K562 (cell line): ENCODE data around the gene RIPPLY3. TPM values are rescaled to one million over a fixed set of nuclear protein-coding genes. Genes with fewer than 3 reads are reported as not detected.

Source experiments
- ATAC-seq: fragments of 200-7000 bp; cut with Tn5 transposase; 3 replicates; pipeline ENCODE4 v1.9.1; 2020; ENCODE audit warnings: moderate library complexity
- BruUV-seq: library from RNA; stranded (reverse); fragments of 400-500 nt; replicated peaks from 2 replicates; lab custom pipeline; 2021; lab: Mats Ljungman, UMichigan
- CTCF ChIA-PET: fragments of 300-600 bp; formaldehyde crosslinking; extraction: SDS; loops from one replicate; lab custom pipeline; 2021; ENCODE audit warnings: low intra/inter-chr PET ratio; lab: Yijun Ruan, JAX
- POLR2A ChIA-PET: fragments of 300-600, 350-650 bp; sonication (Branson Sonifier 250); formaldehyde crosslinking; extraction: SDS; loops from one replicate; lab custom pipeline; 2021; ENCODE audit warnings: antibody characterized with exemption, inconsistent platforms; lab: Yijun Ruan, JAX
- DNase-seq, 4 experiments: peaks; one replicate each; pipeline versions ENCODE4 v3.0.0 to v3.0.0-alpha.2; 2011 to 2018; ENCODE audit warnings: low spot score in 3 of 4, mixed read lengths in 3 of 4; ENCODE audit errors: extremely low read depth in 1 of 4
- FAIRE-seq: peaks from 2 replicates; lab custom pipeline; 2011; peaks lifted over from hg19 to GRCh38; lab: Jason Lieb, UNC
- H2AFZ ChIP-seq: 2 replicates; pipeline ENCODE4 v1.6.0; 2011; ENCODE audit warnings: low read depth, low read length, control low read depth, inconsistent platforms
- H3K27ac ChIP-seq: fragments of 200-600 bp; 3 replicates; pipeline ENCODE4 v1.8.0; 2011; ENCODE audit warnings: low read depth, mild to moderate bottlenecking, control low read depth, inconsistent platforms, low read length, moderate library complexity, mixed read lengths; ENCODE audit errors: extremely low read depth
- H3K27me3 ChIP-seq, 2 experiments: fragments of 300-600 bp in 1 of 2; 2 replicates in 1 of 2; 3 replicates in 1 of 2; pipeline versions ENCODE4 v1.6.0 to v1.8.0; 2011; ENCODE audit warnings: inconsistent platforms in 2 of 2, low read length in 2 of 2, mild to moderate bottlenecking in 1 of 2, mixed read lengths in 1 of 2, moderate library complexity in 1 of 2; ENCODE audit not compliant: control insufficient read depth in 2 of 2, insufficient read depth in 2 of 2
- H3K36me3 ChIP-seq: fragments of 300-600 bp; 3 replicates; pipeline ENCODE4 v1.8.0; 2011; ENCODE audit warnings: mild to moderate bottlenecking, low read length, inconsistent platforms; ENCODE audit not compliant: control insufficient read depth, insufficient read depth
- H3K4me1 ChIP-seq, 2 experiments: fragments of 200-600 bp in 1 of 2; replicated peaks in 1 of 2; 2 replicates in 1 of 2; 3 replicates in 1 of 2; pipeline versions ENCODE4 v1.5.1 to v1.8.0; 2011; ENCODE audit warnings: inconsistent platforms in 2 of 2, low read length in 2 of 2, mild to moderate bottlenecking in 1 of 2, mixed read lengths in 1 of 2, moderate library complexity in 1 of 2; ENCODE audit not compliant: control insufficient read depth in 2 of 2, insufficient read depth in 2 of 2
- H3K4me2 ChIP-seq: 2 replicates; pipeline ENCODE4 v1.6.1; 2011; ENCODE audit warnings: low read length, control low read depth, inconsistent platforms, mixed read lengths; ENCODE audit not compliant: insufficient read depth
- H3K4me3 ChIP-seq: fragments of 200-600 bp; sonication (generic), shearing (Covaris generic); 2 replicates; pipeline ENCODE4 v1.5.1; 2016; ENCODE audit warnings: control low read depth, inconsistent platforms
- H3K79me2 ChIP-seq: fragments of 200-600 bp; 3 replicates; pipeline ENCODE4 v1.8.0; 2011; ENCODE audit warnings: low read length, inconsistent platforms; ENCODE audit not compliant: control insufficient read depth, insufficient read depth
- H3K9ac ChIP-seq, 2 experiments: 2 replicates each; pipeline versions ENCODE4 v1.6.0 to v1.6.1; 2011; ENCODE audit warnings: low read depth in 2 of 2, low read length in 2 of 2, control low read depth in 1 of 2, inconsistent platforms in 1 of 2, mild to moderate bottlenecking in 1 of 2, mixed read lengths in 1 of 2; ENCODE audit not compliant: insufficient read depth in 1 of 2
- H3K9me1 ChIP-seq: one replicate; pipeline ENCODE4 v1.6.0; 2011; ENCODE audit warnings: inconsistent platforms, mild to moderate bottlenecking, low read length, moderate library complexity; ENCODE audit not compliant: control insufficient read depth, insufficient read depth
- H3K9me3 ChIP-seq: replicated peaks from 2 replicates; pipeline ENCODE4 v1.5.1; 2011; ENCODE audit warnings: low read depth, low read length, inconsistent platforms; ENCODE audit not compliant: control insufficient read depth, insufficient read depth
- H4K20me1 ChIP-seq: replicated peaks from 2 replicates; pipeline ENCODE4 v1.6.1; 2011; ENCODE audit warnings: low read length, inconsistent platforms, mixed read lengths; ENCODE audit not compliant: control insufficient read depth, insufficient read depth
- HDAC1 ChIP-seq, 2 experiments: fragments of 450-650 bp; IDR thresholded peaks; 2 replicates each; pipeline ENCODE4 v1.6.1; 2016 to 2017; ENCODE audit warnings: inconsistent platforms in 1 of 2, mild to moderate bottlenecking in 1 of 2, moderate library complexity in 1 of 2
- POLR2B ChIP-seq: fragments of 450-650 bp; IDR thresholded peaks from 2 replicates; pipeline ENCODE4 v1.6.1; 2018; ENCODE audit warnings: low read depth; ENCODE audit not compliant: partially characterized antibody
- RBM17 ChIP-seq: fragments of 200-400 bp; formaldehyde crosslinking; IDR thresholded peaks from 2 replicates; pipeline ENCODE4 v1.6.1; 2017; ENCODE audit warnings: low read depth, mild to moderate bottlenecking, low read length, borderline replicate concordance
- SIN3A ChIP-seq, 2 experiments: fragments of 150-350 bp in 1 of 2; IDR thresholded peaks; 2 replicates each; pipeline ENCODE4 v1.6.1; 2011 to 2016; ENCODE audit warnings: borderline replicate concordance in 2 of 2, low read depth in 2 of 2, low read length in 2 of 2, mild to moderate bottlenecking in 2 of 2, moderate library complexity in 2 of 2; ENCODE audit not compliant: control insufficient read depth in 1 of 2
- TGIF2 ChIP-seq: sonication (generic); formaldehyde crosslinking; IDR thresholded peaks from 2 replicates; pipeline ENCODE4 v1.8.1; 2022; ENCODE audit warnings: mild to moderate bottlenecking, missing genetic modification reagents, moderate library complexity
- TRIM28 ChIP-seq: fragments of 450-650 bp; IDR thresholded peaks from 2 replicates; pipeline ENCODE4 v1.6.1; 2017
- ZBTB33 ChIP-seq: sonication (generic); formaldehyde crosslinking; IDR thresholded peaks from 2 replicates; pipeline ENCODE4 v1.8.1; 2023; ENCODE audit warnings: mild to moderate bottlenecking, missing genetic modification reagents
- ZNF277 ChIP-seq: fragments of 250-450 bp; sonication (Bioruptor Pico); IDR thresholded peaks from 2 replicates; pipeline ENCODE4 v1.8.0; 2022; ENCODE audit warnings: inconsistent platforms, mild to moderate bottlenecking, moderate library complexity, borderline replicate concordance
- ZNF398 ChIP-seq: fragments of 250-450 bp; sonication (Bioruptor Pico); IDR thresholded peaks from 2 replicates; pipeline ENCODE4 v1.8.0; 2021; ENCODE audit warnings: moderate library complexity, mild to moderate bottlenecking, inconsistent platforms
- WGBS: fragments of 100-300 bp; shearing (Covaris generic); methylation state at CpG from one replicate; pipeline ENCODE4 v1.1.6; 2016; ENCODE audit warnings: low coverage, mixed read lengths; ENCODE audit not compliant: insufficient coverage; ENCODE audit errors: missing lambda C conversion rate; 5-methylcytosine and 5-hydroxymethylcytosine counted together
- in situ Hi-C: fragments of 300-500 bp; cut with MboI; formaldehyde crosslinking; loops from 4 replicates; pipeline ENCODE4 v1.15.0; 2018; ENCODE audit warnings: inconsistent platforms, mixed read lengths
- intact Hi-C: fragments of 100-400 bp; cut with micrococcal nuclease; formaldehyde crosslinking; loops from 2 replicates; pipeline ENCODE4 v1.14.2; 2022
- polyA plus RNA-seq, 8 experiments: library from polyadenylated mRNA; depleted of rRNA in 4 of 8; stranded (reverse) in 5 of 8; unstranded in 3 of 8; fragments of >200 nt; fragmentation: Nextera tagmentation in 2 of 8; fragmentation: Illumina TruSeq in 1 of 8; extraction: Ambion mirVana in 2 of 8; extraction: Trizol in 1 of 8; gene quantifications; 2 replicates each; pipeline versions ENCODE4 v1.2.1 to v1.2.3, GENCODE V29; 2011 to 2014; ENCODE audit warnings: inconsistent platforms in 1 of 8, missing spikeins in 1 of 8
- total RNA-seq, 7 experiments: library from RNA; depleted of rRNA in 6 of 7; stranded (reverse); fragments of >200 nt in 6 of 7; fragmentation: Illumina TruSeq in 2 of 7; extraction: Trizol in 2 of 7; gene quantifications; 2 replicates each; pipeline versions ENCODE4 v1.2.1 to v1.2.3, GENCODE V29; 2011 to 2021; ENCODE audit warnings: low replicate concordance in 1 of 7

The RIPPLY3 gene
- total and polyA plus RNA-seq, 9 of the 15 experiments (the other 6 are each of a cell fraction or from before 2014, with no cell fraction given): not detected

- WGBS: 81% methylated on average over 40 of the region's 53 CpGs
- ChIA-PET CTCF (no interaction called here), POLR2A (no interaction called here)
- intact Hi-C loops: no loop called here
- no peak overlapping the region for H2AFZ ChIP-seq
- no peaks in the 10 kb centered on the region for H3K36me3 ChIP-seq
- peak overlapping the region in 1 of 2 experiments; percentile 2; a peak in 1 of 4 replicates for H3K9ac ChIP-seq
- H3K4me1 ChIP-seq: peaks cover 3 to 6% of the 10 kb centered on the region in 2 experiments; a peak in 3 of 5 replicates
- FAIRE-seq: no peak
- no peaks in the 10 kb centered on the region for H3K79me2 ChIP-seq
- no peaks in the 10 kb centered on the region for H3K9me3 ChIP-seq
- H3K4me3 ChIP-seq: no peak overlapping the region
- no peak for DNase-seq
- no peak overlapping the region for H3K27ac ChIP-seq
- in situ Hi-C loops: no loop called here
- BruUV-seq: no TSS peak
- ATAC-seq: no peak
- no peaks in the 10 kb centered on the region for H4K20me1 ChIP-seq
- no peaks in the 10 kb centered on the region for H3K27me3 ChIP-seq
- no peaks in the 10 kb centered on the region for H3K9me1 ChIP-seq
- no peak for TF ChIP-seq RBM17
- no peak for TF ChIP-seq HDAC1 (IDR thresholded peaks at IDR 0.05)
- no peak for TF ChIP-seq TRIM28
- no peak for TF ChIP-seq ZNF277
- TF ChIP-seq TGIF2 (CRISPR knock-in tag): peak; percentile 33; the same call in 1 of the 2 replicates
- TF ChIP-seq POLR2B: no peak
- no peak for TF ChIP-seq ZNF398 (CRISPR knock-in tag)
- TF ChIP-seq ZBTB33 (CRISPR knock-in tag): peak; percentile 93
- no peak for TF ChIP-seq SIN3A (IDR thresholded peaks at IDR 0.05; ENCODE audit: borderline replicate concordance in 2 of 2, control insufficient read depth in 1 of 2, low read depth in 2 of 2, low read length in 2 of 2)
- TF ChIP-seq, all 486 proteins: peak for 2
- H3K4me2 ChIP-seq: no peak overlapping the region
These were observed 26.0 kb upstream of the RIPPLY3 start for GRCh38 chr21:36980280-36981048.
